A673 (cell line): ENCODE data around the gene GID4.

ENCODE experiments used
- EZH2 ChIP-seq: fragments of 200-600 bp; sonication (generic); IDR thresholded peaks from 2 replicates; pipeline ENCODE4 v1.6.1; 2017; ENCODE audit warnings: borderline replicate concordance, low read depth, mild to moderate bottlenecking, mixed read lengths, antibody characterized with exemption, low read length; ENCODE audit not compliant: poor library complexity, severe bottlenecking
- TF ChIP-seq, protein P1 (sequence below): fragments of 300-800, 200-600 bp; sonication (generic); conservative IDR thresholded peaks from 2 replicates; pipeline ENCODE4 v1.5.1; 2017; ENCODE audit warnings: low read depth, mild to moderate bottlenecking, antibody characterized with exemption, low read length, moderate library complexity, mixed read lengths

DNA sequence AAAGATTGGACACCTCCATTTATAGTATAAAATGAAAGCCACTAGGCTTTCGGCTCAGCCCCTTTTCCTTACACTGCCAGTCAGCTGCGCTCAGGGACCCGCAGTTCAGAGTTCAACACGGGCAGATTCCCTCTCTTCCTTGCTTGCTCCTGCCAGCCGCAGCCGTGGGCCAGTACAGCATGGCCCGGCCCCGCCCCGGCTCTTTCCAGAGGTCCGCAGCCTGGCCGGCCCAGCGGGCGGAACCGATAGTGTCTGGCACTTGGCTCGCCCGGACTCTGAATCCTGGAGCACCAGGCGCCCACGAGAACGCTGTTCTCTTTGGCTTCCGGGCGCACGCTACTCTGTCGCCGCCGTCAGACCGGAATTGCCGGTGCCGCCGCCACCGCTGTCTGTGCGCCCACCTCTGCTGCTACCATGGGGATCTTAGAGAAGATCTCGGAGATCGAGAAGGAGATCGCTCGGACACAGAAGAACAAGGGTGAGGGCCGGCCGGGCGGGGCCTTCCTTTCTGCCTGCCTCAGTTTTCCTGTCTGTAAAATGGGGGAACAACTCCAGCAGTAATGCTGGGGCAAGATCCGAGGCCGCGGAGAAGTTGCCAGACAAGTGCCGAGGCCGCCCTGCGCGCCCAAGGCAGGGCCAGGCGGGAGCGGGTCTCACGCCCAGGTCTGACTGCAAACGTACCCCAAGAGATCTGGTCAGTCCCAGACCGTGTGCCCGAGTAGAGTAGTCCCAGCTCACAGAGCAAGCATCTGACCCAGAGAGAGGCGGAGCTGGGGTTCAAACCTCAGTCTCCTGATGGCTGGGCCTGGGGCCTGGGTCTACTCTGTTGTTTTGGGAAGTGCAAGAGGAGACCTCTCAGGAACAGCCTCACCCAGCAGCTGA is 48.6 kb downstream of the GID4 start, which contains the start of gene DRG2:
- TF ChIP-seq, protein P1, sequence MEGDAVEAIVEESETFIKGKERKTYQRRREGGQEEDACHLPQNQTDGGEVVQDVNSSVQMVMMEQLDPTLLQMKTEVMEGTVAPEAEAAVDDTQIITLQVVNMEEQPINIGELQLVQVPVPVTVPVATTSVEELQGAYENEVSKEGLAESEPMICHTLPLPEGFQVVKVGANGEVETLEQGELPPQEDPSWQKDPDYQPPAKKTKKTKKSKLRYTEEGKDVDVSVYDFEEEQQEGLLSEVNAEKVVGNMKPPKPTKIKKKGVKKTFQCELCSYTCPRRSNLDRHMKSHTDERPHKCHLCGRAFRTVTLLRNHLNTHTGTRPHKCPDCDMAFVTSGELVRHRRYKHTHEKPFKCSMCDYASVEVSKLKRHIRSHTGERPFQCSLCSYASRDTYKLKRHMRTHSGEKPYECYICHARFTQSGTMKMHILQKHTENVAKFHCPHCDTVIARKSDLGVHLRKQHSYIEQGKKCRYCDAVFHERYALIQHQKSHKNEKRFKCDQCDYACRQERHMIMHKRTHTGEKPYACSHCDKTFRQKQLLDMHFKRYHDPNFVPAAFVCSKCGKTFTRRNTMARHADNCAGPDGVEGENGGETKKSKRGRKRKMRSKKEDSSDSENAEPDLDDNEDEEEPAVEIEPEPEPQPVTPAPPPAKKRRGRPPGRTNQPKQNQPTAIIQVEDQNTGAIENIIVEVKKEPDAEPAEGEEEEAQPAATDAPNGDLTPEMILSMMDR = 0 out of 2 replicates have a peak, but pooled peaks have one; percentile 15
- TF ChIP-seq EZH2 = no peak
